ENCODE measurements around the gene HNRNPK.

HNRNPK gene

DNA sequence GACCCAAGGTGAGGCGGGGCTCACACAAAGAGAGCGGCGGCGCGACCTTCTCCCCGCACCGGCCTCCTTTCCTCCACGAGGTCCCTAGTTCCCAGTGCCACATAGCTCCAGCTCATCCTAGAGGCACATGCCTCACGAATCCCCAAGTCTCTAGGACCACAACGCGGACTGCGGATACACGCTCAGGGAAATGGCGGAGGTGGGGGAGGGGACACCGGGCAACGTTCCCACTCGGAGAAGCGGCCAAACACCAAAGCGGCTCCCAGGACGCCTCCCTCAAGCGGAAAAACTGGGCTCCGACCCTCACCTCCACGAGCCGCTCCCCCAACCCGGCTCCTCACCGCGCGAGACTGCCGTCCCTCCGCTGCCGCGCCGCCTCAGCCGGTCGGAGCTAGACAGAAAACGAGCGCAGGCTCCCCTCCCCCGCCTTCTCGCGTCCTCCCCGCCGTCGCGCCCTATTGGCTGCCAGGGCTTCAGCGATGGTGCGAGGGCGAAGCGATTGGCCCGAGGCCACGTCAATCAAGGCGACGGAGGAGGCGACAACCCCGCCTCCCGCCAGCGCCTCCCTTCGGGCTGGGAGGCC lies at the start of gene HNRNPK:
Gene HNRNPK (minus strand): TSS at position 404 of the 583 bp plus-strand sequence. CDS start 1,963 bp downstream, outside the sequence.
- peak; percentile 99 to 100 (median 100) for DNase-seq

DNA sequence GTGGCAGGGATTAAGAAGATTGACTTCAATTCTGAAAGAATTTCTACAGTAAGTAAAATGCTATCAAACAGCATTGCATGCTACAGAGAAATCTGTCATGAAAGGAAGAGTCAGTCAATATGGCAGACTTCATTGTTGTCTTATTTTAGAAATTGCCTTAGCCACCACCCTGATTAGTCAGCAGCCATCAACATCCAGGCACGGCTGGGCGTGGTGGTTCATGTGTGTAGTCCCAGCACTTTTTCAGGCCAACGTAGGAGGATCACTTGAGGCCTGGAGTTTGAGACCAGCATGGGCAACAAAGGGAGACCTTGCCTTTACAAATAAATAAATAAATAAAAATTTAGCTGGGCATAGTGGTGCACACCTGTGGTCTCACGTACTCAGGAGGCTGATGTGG lies 47.2 kb upstream of the HNRNPK start:
- no peak for DNase-seq

DNA sequence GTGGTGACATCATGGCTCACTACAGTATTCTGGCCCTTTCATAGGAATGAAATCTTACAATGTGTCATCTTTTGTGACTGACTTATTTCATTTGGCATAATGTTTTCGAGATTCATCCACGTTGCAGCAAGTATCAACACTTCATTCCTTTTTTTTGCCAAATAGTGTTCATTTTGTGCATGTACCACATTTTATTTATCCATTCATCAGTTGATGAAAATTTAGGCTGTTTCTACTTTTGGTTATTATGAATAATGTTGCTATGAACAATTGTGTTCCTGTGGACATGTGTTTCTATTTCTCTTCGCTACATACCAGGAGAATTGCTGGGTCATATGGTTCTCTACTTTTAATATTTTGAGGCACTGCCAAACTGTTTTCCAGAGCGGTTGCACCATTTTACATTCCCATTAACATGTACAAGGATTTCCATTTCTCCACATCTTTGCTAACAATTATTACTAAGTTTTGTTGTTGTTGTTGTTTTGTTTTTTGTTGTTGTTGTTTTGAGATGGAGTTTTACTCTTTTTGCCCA lies 44.1 kb upstream of the HNRNPK start:
- DNase-seq, result no peak

DNA sequence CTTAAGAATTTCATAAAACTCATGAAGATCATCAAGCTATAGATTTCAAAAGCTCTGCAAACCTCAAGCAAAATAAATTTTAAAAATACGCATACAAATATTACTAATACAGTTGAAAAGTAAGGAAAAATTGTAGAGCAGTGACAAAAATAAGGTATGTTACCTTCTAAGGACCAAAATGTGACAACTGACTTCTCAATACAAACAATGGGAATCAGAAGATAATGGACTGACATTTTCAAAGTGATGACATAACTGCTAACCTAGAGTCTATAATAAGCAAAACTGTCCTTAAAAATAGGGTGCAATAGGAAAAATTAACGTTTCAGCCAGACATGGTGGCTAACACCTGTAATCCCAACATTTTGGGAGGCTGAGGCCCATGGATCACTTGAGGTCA lies 27.6 kb upstream of the HNRNPK start:
- no peak for DNase-seq

DNA sequence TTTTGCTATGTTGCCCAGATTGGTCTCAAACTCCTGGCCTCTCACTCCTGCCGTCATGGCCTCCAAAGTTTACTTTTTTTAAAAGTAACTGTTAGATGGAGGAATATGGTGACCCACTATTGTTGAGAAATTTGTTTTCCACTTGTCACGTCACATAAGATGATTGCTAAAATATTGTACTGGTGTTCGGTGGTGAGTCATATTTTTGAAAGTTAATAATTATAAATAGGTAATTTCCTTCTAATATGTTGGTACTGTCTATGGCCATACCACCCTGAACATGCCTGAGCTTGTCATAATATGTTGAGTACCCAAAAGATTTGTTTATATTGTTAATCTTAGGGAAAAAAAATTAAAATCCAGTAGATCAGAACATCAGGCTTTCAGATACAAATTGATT lies 23.2 kb upstream of the HNRNPK start:
- no peak for DNase-seq

DNA sequence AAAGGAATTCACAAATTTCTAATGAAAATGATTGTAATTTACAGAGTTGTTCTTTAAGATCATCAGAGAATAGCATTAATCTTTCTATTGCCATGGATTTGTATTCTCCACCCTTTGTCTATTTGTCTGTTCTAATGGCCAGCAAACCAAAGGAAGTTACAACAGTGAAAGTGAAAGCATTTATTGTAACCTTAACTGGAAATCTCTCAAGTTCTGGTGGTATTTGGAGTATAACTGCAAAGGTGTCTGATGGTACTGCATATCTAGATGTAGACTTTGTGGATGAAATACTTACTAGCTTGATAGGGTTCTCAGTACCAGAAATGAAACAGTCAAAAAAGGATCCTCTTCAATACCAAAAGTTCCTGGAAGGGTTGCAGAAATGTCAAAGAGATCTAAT lies 22.3 kb upstream of the HNRNPK start:
- no peak for DNase-seq

DNA sequence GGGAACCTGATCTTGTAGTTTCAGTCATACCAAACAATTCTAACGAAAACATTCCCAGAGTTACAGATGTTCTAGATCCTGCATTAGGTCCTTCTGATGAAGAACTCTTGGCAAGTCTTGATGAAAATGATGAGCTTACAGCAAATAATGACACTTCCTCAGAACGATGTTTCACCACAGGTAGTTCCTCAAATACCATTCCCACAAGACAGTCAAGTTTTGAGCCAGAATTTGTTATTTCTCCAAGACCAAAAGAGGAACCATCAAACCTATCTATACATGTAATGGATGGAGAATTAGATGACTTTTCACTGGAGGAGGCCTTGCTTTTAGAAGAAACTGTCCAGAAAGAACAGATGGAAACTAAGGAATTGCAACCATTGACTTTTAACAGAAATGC lies 21.6 kb upstream of the HNRNPK start:
- DNase-seq, result no peak

DNA sequence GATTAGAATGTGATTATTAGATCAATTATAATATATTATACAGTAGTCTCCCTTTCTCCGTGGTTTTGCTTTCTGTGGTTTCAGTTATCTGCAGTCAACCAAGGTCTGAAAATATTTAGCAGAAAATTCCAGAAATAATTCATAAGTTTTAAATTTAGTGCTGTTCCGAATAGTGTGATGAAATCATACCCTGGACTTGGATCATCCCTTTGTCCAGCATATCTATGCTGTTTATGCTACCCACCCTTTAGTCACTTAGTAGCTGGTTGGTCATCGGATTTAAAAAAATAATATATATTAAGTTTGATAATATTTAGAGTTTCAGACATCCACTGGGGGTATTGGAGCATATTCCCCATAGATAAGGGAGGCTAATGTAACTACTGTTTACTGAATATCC lies 20.2 kb upstream of the HNRNPK start:
- DNase-seq, result no peak

DNA sequence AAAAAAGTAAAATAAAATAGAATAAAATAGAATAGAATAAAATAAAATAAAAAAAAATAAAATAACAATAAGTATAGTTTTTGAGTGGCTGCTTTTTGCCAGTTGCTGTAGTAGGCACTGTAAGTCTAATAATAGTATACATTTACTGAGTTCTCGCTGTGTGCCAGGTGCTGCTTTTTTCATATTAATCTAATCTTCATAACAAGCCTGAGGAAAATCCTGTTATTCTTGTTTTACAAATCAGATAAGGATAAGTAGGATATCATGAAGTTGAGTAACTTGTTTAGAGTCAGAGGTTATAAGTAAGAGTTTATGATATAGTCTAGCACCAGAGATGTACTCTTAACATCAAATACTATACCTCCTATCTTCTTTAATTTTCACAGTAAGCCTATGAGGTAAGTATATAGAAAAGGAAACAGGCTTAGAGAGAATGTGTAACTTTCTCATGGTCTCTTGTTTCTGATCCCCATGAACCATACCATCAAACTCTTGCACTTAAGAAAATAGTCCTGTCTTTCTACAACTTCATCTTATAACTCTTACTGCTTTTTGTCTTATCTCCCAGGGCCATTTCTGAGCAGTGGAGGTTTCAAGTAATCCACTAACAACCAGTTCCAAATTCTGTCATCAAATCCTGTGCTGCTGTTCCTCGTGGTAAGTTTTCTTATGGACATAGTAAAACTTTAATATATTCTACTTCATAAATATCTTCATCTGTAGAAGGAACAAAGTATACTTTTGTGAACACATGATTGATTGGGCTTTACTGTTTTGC lies 19.3 kb upstream of the HNRNPK start:
- DNase-seq, result no peak

DNA sequence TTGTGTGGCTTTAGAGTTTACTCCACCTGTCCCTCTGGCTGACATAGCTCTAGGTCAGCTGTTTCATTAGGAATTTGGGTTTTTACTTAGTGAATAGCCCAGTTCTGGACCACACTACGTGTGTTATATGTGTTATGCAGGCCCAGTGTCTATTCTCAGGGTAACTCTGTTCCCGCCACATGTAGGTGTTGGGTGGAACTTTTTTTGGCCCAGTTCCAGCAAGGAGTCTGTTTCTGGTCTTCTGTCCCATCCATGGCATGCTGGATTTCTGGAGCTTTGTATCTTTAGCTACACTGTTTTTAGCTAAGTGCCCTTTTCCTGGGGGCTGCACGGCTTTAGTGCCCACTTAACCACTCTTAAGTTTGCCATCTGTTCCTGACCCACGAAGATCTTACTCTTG lies 16.1 kb upstream of the HNRNPK start:
- DNase-seq, result no peak

DNA sequence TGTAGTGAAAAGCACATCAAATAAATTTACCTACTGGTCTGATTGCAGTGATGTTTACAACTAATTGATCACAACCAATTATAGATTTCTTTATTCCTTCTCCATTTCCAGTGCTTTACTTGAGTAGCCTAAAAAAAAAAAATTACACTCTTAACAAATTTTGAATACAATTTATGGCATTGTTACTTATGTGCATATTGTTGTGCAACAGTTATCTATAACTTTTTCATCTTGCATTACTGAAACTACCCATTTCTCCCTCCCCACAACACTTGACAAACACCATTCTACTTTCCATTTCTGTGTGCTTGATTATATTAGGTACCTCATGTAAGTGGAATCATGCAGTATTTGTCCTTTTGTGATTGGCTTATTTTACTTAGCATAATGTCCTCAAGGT lies 12.9 kb upstream of the HNRNPK start:
- no peak for DNase-seq

DNA sequence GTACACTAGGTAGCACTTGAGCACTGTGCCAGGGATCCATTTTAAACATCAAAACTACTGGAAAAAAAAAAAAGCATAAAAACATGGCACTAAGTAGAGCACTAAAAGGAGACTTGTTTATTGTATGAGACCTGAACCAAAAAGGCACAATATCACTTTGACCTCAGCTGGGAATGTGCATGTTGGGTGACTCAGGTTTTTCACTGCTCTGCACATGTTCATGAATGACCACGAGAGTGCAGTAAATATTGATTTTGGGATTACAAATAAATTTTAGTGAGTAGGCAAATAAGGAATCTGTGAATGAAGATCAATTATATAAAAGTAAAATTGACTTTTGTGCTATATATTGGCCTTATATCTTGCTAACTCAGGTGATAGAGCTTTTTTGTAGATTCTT lies 12.4 kb upstream of the HNRNPK start:
- DNase-seq, result no peak

DNA sequence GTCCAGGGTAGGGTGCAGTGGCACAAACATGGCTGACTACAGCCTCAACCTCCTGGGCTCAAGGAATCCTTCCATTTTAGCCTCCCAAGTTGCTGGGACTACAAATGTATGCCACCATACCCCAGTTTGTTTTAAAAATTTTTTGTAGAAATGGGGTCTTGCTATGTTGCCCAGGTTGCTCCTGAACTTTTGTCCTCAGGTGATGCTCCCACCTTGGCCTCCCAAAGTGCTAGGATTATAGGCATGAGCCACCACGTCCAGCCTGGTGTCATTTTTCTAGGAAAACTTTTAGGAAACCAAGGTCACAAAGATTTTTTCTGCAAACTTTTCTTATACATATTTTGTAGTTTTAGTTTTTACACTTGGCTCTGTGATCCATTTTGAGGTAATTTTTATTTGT lies 11.3 kb upstream of the HNRNPK start:
- DNase-seq, result no peak

DNA sequence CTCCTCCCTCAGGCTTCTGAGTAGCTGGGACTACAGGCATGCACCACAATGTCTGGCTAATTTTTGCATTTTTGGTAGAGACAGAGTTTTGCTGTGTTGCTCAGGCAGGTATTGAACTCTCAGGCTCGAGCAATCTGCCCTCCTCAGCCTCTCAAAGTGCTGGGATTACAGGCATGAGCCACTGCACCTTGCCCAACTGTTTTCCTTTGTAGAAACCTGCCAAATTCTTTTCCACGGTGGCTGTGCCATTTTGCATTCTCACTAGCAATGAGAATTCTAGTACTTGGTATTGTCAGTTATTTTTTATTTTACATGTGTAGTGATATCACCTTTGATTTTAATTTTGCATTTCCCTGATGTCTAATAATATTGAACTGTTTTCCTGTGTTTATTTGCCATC lies 8.4 kb upstream of the HNRNPK start:
- no peak for DNase-seq

DNA sequence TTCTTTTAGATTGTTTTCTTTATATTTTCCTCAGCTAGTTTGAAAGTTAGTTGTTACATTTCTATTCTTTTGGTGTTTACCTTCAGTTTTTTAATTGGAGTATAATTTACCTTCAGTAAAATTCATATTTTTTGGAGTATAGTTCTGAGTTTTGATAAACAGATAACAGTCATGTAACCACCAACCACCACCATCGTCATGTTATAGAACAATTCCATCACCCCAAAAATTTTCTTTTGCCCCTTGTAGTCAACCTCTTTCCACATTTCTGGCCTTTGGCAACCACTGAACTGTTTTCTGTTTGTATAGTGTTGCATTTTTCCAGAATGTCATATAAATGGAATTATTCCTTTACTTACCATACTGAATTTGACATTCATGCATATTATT lies 7.4 kb upstream of the HNRNPK start:
- DNase-seq, result no peak

DNA sequence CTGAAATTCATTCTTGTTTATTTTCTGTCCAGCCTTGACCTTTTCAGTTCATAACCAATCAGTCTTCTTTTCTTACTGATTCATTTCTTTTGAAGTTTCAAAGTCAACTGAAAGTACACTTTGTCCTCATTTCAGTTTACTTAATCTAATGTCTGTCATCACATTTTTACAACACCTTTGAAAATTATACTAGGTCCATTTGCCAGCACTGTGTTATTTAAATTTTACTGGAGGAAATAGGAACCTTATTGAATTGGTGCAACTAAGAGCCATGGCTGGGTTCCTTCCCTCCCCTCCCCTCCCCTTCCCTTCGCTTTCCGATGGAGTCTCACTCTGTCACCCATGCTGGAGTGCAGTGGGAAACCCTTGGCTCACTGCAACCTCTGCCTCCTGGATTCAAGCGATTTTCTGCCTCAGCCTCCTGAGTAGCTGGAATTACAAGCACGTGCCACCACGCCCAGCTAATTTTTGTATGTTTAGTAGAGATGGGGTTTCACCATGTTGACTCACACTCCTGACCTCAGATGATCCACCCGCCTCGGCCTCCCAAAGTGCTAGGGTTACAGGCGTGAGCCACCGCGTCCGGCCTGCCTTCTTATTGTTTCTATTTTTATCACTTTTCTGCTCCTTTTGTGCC lies 6.9 kb upstream of the HNRNPK start:
- DNase-seq, result no peak

DNA sequence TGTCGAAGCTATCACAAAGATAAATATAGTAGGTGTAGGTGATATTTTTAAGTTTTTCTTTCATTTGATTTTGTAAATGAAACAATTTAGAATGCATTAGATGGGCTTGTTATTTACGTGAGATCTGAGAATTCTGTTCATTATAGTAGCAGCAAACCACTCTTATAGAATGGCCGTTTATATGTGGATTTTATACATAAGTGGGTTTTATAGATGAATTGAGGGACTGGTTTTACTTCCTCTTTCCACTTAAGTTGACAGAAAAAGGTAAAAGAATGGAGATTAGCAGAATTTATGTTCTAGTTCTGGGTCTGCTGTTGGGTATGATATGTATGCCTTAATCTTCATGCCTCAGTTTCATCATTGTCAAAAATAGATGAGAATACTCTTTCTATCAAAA lies 6.2 kb upstream of the HNRNPK start:
- DNase-seq, result no peak

DNA sequence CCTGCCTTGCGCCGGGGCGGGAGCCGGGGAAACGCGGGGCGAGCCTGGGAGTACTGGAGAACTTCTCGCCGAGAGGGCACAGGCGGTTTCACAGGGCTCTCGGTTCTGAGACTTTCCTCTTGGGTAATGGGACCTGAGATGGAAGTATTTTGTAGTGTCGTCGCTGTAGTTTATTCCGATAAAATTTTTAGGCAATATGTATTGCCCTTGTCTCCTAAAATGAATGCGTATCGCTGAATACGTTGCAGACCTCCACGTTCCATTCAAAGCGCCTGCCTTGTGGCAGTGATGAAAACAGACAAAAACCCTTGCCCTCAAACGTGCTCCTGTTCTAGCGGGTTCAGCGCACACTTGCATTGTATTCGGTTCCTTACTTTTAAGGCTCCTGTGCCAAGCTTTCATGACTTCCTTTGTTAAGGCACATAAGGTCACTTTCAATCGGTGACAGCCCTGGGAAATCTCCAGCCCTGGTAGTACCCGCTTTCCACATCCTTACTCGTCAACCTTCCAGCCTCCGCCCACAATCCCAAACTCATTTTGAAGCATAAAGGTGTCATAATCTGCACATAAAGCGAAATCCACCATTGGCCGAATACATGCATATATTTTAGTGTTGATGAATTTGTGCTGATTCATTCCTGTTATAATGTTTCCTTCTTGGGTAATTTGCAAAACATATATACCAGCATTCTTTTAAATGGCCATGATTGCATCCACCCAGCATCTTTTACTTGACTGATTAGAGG lies 1.3 kb upstream of the HNRNPK start:
- no peak for DNase-seq

DNA sequence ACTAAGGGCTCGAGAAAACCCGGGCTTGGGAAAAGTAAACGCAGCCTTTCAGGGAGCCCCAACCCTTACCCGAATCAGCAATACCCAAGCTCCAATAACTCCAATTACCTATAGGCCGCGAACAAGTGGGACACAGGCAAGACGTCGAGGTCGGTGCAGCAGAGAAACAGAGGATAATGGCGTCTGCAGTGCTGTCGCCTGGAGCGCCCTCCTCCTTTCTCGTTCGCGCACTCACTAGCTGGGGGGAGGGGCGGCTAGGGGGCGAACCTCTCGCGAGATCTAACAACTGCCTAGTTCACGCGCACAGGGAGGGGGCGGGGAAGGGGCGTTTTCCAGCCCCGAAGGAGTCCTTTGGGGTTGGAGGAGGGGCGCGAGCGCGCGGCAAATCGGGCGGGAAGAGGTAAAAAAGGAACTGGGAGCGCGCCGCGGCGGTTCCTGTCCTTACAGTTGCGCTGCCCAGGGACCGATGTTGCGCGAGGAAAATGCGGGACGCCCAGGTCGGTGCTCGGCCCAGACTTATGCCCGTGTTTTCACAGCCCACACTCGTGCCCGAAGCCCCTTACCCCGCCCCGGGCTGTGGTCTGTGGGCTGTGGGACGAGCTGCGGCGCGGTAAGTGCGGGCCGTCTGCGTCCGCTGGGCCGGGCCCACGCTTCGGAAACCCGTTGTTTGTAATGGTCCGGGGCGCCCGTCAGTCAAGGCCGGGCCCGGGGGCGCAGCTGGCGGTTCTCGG lies 545 bp upstream of the HNRNPK start, which contains the start of gene RMI1:
Gene RMI1 (plus strand): TSS at position 411 of the 731 bp plus-strand sequence. CDS start 20,182 bp downstream, outside the sequence.
- DNase-seq, result peak; percentile 96 to 99 (median 98)

DNA sequence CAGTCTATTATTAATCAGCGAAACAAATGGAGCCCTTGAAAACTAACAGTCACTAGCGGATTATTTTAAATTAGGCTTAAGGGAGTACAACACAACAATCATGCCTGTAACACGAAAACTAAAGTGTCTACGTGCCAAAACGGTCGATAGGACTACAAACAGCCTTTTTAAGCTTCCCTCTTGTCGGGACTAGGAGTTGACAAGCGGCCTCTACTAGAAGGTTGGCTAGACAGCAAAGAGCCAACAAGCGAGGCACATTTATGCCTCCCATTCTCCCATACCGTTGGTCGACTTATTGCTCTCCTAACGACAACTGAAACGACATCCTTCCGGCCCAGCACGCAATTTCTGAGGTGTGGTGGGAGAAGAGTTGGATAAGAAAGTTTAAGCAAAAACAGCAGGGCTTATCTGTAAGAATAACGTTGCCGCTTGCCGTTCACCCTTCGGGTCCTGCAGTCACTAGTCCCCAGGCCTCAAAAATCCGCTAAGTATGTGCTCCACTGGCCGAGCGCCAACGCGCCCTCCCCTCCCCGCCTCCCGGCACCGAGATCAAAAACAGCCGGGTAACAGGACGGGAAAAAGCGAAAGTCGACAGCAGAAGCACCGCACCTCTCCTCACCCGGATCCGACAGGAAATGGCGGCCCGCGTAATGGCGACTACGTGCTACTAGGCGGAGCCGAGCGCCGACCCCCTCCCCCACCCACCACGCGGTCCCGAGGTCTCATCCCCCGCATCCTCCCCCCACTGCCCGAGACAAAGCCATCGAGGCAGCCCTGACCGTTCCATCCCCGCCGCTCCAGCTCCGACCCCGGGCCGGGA lies 813 bp downstream of the HNRNPK start:
- peak; percentile 72 to 85 (median 80) for DNase-seq

DNA sequence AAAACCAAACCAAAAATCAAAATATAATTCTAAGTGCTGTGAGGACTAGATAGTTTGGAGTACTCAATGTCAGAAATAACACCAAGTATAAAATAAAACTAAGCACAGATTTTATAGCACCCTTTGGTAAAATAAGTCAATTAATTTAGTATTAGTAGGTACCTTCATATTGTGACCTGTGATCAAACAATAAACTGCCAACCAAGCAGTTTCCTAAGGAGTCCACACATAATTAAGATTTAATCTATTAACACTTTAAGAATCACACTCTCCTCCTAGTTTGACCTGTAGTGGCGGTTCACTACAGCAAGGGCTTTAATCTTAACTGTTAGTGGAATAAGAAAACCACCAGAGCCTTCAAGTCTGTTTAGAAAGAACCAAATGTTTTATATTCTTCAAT lies 2.8 kb downstream of the HNRNPK start:
- DNase-seq, result no peak

DNA sequence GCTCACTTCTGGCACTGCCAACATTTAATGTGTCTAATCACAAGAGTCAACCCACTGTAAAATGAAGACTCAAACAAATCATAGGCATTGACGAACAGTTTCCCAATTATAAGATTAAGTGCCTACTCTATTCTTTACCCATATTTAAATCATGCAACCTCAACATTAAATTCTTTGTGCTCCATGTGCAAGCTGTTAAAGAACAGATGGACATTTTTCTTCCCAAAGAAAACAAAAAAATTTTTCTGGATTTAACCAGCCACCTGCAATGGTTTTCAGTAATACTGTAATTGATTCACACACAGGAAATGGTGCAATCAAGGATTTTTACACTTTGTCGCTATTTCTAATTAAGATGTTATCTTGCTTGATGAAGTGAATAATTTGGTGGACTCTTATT lies 3.6 kb downstream of the HNRNPK start:
- no peak for DNase-seq
